HT-29 (cell line): Measurements from ENCODE around the gene SMAD6. TPM values are rescaled to one million over a fixed set of nuclear protein-coding genes. Genes with fewer than 3 reads are reported as not detected.

ENCODE experiments used
- DNase-seq: peaks from one replicate; pipeline ENCODE4 v3.0.0-alpha.2; 2015; ENCODE audit warnings: low spot score
- total RNA-seq: library from RNA; depleted of rRNA; stranded (reverse); fragments of >200 nt; shearing (Covaris generic); gene quantifications from 2 replicates; pipeline ENCODE4 v1.2.3, GENCODE V29; 2014

SMAD6 gene
- total RNA-seq, 1 experiment from 2014 or later = 123 TPM

DNA sequence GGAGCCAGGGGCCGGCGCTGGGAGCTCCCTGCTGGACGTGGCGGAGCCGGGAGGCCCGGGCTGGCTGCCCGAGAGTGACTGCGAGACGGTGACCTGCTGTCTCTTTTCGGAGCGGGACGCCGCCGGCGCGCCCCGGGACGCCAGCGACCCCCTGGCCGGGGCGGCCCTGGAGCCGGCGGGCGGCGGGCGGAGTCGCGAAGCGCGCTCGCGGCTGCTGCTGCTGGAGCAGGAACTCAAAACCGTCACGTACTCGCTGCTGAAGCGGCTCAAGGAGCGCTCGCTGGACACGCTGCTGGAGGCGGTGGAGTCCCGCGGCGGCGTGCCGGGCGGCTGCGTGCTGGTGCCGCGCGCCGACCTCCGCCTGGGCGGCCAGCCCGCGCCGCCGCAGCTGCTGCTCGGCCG is 1.5 kb downstream of the SMAD6 start:
- DNase-seq = no peak

DNA sequence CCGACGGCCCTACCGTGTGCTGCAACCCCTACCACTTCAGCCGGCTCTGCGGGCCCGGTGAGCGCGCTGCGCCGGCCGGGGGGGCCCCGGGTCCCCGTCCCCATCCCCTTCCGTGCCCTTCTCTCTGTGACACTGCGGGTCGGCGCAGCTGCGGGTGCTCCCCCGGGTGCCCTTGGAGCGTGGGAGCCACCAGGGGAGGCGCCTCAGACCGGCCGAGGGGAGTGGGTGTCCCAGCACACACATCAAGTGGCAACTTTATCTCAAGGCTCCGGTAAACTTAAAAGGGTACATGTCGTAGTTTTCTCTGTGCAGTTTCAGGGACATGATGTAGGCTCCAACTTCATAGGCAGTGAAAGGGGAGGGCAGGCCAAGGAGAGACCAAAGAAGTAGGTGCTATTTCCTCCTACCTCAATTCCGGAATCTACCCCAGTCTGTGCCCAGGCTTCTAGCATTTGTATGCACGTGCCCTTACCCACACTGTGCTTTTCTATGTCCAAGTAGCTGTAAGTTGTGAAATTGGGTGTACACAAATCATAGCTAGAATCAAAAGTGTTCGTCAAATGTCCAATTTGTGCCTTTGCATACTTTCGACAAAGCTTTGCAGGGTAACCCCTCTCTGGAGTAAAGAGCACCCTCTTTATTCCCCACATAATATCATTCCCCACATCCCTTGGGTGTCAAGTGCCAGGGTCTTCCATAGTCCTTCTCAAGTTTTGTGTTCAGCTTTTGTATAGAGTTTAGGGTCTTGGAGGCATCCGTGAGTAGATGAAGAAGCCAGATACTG is 2.2 kb downstream of the SMAD6 start:
- peak; percentile 47 for DNase-seq

DNA sequence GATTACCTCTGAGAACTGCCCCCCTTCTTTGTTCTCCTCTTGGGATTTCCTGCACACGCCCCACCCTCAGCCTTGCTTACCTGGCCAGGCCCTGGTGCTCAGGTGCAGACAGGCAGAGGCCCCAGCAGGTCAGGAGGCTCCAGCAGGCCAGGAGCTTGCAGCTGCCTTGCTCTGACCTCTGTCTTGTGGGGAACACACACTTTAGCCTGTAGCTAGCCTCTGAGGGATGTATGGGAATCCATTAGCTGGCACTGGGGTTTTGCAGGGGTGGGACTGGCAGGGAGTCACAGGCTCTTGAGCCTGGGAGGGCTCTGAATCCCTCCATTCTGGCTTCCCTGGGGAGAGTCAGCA is 2.7 kb downstream of the SMAD6 start:
- DNase-seq = peak; percentile 56

DNA sequence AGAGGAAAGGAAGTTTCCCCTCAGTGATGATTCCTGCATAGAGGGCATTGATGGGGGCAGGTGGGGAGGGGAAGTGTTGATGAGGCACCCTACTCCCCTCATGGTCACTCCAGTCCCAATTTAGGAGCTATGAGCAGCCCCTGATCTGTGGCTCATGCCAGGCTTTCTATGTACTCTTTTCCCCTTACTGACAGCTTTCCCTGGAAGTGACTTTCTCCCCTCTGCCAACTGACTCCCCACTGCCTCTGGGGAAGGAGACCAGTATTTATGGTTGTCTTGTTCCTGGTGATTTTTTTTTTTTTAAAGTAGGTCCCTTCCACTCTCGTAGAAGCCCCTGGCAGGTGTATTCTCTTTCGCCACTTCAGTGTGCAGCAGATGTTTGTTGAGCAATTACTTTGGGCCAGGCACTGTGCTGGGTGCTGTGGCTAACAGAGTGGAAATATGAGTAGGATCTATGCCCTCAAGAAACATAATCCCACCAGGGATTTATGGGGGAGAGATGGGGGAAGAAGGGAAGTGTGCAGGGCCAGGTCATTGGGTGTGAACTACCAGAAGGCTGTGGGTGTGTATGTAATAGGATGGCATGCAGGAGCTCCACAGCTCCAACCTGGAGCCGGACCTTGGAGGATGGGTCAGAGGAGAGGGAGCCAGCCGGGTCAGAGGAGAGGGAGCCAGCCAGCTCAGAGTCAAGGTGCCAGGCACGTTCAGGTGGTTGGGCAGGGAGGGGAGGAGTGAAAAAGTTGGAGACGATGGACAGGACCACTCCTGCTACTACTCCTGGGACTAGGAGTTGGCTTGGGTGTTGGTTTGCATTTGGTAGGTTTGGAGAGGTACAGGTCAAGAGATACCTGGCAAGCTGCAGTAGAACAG is 3.5 kb downstream of the SMAD6 start:
- no peak for DNase-seq

DNA sequence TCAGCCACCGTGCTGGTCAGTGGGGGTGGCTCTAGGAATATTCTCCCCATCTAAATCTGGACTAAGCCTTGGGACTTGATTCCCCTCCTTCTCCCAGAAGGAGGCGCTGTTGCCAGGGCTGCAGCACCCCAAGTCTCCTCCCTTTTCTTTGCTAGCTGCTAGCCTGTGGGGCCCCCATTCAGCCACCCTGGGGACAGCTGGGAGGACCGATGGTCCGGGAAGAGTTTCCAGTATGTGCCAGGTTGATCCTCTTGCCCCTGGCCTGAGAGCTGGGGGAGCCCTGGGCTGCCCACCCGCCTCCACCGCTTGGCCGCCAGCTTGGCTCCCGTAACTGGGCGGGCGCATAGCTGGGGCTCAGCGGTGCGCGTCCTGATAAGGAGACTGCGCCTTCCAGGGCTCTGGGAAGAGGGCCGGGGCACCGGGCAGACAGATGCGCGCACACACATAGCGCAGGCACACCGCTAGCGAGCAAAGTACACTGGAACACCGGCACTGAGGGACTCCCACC is 4.2 kb downstream of the SMAD6 start:
- DNase-seq = no peak

DNA sequence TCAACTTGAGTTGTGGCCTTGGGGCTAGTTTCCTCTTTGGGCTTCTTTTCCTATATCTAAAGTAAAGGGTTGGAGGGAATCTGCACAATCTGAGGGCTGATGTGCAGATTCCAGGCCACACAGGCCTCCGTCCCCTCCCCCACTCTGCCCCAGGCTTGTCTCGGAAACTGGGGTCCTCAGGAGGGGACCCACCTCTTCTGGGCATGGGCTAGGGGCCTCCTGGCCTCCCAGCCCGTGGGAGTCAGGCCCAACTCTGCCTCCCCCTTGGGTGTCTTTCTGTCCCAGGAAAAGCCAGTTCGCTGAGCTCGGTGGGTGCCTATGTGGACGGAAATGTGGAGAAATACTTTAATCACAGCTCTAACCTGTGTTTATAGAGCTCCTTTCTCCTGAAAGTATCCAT is 4.8 kb downstream of the SMAD6 start:
- DNase-seq = no peak

DNA sequence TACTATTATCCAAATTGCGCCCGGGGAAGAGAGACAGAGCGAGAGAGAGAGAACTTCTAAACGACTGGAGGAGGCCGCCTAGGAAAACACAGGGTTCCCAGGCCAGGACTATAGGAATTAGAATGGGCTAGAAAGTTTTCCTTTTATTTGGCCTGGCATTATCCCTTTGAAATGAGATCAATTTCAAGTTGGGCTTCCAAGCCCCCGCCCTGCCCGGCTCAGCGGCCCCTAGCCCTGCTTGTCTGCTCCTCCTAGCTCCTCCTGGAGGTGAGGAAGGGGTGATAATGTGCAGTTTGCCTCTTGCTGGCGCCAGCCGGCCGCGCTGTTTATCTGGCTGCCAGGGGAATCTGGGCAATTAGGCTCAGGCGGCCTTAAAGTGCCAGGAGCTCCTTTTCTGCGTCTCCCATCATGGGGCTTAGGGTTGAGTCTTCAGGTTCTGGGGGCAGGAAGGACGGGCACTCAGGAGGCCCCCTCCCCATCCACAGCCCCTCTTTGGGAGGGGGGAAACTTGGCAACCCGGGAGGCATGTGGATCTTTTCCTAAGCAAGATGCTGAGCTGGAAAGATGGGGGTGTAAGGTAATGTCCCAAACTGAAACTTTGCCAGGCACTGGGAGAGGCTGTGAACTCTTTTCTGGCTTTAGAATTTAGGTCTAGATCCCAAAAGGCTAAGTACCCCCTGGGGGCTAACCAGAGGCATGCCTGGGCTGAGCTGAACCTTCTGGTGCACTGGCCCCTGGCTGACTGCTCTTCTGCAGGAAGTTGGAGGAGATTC is 5.5 kb downstream of the SMAD6 start:
- DNase-seq = no peak

DNA sequence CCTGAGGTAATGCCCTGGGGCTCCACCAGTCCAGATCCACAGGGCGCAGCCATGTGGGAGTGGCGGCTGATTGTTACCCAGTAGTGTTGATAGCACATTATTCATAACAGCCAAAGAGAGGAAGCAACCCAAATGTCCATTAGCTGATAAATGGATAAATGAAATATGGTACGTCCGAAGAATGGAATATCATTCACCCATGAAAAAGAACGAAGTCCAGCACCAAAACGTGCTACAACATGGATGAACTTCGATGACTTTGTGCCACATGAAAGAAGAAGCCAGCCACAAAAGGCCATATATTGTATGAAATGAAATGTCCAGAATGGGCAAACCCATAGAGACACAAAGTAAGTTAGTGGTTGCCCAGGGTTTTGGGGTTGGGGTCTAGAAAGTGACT is 6.4 kb downstream of the SMAD6 start:
- DNase-seq = no peak

DNA sequence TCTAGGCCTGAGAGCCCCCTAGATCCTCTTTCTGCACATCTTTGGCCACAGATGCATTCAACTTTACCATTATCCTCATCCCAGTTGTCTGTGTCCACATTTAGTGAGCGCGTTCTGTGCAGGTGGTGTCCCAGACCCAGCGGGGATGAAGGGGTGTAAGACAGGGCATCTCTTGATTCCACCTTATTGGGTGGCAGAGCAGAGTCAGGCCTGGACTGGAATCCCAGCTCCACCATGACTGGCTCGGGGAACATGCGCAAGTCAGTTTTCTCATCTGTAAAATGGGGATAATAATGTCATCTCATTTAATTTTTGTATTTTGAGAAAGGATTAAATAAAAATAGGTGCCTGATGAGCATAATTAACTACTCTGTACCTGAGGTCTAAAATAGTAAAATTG is 7.8 kb downstream of the SMAD6 start:
- no peak for DNase-seq

DNA sequence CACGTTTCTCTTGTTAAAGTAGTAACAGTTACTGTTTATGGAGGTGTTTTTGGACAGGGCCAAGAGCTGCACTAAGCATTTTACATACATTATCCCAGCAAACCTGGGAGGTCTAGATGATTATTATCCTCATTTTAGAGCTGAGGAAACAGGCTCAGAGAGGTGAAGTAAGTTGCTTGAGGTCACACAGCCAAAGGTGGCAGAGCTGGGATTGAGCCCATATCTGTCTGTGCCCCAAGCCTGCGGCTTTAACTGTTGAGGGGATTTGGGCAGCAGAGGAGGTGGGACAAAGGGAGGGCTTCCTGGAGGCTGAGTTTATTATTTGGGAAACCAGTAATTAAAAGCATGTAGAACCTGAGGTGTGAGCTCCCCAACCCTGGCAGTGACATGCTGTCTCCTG is 9.2 kb downstream of the SMAD6 start:
- DNase-seq = no peak

DNA sequence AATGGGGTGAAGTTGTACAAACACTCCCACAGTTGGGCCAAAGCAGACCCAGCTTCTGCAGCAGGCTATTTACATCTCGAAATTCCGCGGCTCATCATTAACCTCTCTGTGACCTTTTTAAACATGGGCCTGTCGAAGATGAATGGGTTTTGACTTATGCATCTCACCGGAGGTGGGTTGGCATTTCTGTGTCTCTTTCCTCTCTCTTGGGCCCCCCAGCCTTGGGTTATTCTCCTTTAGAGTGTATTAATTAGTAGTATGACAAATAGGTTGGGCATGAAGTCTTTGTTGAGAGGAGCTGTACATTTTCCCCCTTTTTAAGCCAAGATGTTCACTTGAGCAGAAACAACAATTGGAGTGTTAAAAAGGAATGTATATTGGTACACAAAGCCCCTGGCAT is 9.8 kb downstream of the SMAD6 start:
- no peak for DNase-seq

DNA sequence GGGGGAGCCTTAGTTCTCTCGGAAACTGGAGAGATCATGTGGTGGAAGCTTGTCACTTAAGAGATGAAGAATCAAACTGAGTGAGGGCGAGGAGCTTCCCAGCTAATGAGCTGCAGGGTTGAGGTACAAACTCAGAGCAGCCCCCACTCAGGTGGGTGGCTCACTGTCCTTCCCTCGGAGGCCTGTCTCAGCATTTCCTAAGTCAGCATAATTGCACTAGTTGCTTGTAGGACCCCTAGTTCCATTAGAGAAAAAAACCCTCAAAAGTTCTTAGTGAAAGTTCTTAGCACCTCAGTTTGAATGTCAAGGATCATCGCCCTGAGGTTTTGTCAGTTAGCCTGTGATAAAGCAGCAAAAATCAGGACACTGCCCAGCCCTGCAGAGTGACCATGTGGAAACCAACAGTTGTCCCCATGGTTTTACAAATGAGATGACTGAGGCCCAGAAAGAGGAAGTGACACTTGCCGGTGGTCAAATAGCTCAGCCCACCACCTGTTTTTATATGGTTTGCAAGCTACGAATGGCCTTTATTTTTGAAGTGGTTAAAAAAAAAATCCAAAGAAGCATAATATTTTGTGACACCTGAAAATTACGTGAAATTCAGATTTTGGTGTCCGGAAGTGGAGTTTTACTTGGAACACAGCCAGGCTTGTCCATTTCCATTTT is 11.9 kb downstream of the SMAD6 start:
- DNase-seq = no peak

DNA sequence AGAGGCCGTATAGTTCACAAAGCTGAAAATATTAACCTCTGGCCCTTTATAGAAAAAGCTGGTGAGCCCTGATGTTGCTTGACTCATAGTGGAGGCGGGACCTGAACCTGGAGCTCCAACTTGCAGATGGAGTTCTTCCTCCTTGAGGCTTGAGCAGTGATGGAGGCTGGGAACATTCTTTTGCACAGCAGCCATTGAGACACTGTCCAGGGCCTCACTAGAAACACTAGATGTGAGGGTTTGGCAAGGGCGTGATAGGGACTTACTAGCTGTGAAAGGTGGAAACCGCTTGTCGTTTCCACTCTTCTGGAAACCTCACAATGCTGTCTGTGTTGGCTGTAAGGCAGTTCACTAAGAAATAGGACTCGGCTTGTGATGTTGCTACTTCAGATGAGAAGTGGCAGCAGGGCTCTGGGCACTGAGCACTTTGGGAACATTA is 12.5 kb downstream of the SMAD6 start:
- DNase-seq = no peak

DNA sequence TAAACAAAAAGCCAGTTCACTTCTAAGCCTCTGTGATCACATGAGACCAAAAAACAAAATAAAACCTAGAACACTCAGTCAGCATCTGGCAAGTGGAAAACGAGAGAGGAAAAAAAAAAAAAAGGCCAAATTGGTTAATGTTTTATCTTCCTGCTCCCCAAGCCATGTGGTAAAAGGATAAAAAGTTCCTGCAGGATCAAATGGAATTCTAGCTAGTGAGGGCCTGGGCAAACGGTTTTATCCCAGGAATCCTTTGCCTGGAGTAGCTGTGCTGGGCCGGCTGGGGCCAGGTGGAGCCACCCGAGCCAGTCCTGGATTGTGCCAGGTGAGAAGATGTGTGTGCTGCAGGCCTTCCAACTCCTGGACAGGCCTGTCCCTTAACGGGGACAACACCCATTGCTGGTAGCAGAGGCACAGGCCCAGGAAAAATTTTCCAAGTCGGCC is 13.2 kb downstream of the SMAD6 start:
- no peak for DNase-seq

DNA sequence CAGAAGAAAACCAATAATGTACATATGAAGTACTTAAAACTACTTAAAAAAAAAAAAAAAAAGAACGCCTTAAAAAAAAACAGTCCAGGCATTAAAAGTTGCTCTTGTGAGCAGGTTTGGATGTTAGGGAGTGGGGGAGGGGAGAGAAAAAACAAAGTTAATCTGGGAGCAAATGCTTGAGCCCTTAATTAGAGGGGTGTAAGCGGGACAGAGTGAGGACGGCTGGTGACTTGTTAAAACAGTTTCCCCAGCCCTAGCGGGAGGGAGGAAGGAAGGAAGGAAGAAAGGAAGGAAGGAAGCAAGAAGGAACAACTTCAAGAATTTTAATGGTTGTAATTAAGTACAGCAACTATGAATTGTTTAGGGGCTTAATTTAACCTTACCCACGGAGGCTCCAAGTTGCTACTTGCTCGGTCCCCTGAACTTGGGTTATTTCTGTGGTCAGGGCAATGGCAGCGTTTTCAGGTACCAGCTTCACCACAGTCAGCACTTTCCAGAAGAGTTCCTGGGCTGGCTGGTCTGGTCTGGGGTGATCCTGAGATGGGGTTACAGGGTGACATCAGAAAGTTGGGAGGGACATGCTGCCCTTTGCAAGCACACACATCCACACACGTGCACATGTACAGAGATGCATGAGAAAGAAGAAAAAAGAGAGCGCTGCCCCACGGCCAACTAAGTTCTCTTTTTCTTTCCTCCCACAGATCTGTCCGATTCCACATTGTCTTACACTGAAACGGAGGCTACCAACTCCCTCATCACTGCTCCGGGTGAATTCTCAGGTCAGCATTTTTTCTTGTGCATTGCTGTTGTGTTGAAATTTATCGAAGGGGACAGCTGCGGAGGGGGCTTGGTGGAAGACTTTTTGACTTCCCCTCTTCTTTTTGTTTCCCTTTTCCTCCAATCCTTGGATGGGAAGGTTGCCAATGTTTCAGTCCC is 14.0 kb downstream of the SMAD6 start:
- DNase-seq = no peak

DNA sequence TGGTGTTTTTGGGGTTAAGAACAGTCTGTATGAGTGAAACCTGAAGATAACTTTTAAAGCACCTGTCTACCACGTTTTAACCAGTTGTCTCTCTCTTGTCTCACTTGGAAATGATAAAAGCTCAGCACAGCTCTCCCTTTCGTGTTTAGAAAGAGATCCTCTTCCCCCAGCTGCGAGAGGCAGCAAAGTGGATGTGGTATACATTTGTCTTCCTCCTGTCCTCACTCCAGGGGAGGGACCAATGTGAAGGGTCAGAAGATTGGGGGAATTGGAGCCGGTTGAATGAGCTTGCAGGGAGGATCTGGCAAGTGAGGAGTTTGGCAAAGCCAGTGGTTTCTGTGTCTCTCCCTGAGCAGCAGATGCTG is 14.6 kb downstream of the SMAD6 start:
- no peak for DNase-seq

DNA sequence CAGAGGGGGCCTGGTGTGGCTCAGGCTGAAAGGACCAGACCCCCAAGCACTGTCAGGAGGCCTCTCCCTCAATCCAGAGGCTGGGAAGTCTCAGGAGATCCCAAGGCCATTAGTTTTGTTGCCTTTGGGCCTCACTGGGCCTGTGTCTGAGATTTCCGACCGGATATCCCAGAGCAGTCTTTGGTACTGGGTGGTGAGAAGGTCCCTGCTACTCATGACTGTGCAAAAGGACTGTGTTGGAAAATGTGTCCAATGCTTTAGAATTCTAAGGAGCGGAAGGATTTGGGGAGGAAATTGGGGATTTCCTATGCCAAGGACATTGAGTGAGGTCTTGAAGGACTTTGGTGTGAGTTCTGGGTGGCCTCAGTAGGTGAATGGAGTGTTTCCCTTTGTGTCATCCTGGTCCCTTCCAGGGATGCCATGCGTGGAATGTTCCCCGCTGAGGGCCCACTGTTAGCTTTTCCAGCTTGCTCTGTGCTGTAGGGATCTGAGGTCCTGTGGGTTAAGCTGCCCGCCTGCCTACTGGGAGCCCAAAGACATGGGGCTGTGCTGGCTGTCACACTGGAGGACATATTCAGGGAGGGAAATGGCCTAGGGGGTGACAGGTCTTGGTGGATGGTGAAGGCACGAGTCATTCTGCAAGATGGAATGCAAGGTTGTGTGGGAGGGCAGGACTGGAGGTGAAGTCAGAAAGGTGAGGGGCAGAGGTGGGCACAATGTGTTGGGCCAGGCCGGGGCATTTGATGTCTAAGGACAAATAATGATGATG is 16.4 kb downstream of the SMAD6 start:
- DNase-seq = no peak

DNA sequence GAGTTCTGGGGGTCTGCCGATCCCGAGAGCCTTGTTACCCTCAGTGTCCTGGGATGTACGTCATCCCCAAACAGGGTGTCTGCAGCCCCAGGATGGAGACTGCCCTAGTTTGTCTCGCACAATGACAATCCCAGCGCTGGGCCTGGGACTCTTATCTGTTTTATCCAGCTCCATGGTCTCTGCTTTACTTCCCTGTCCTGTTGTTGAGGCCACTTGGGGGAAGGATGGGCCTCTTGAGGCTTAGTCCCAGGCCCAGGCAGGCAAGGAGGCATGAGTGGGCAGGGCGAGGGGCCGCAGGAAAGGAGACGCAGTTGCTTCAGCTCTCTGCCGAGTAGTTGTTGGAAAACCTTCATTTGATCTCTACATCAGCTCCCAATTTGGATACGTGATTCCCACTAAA is 17.4 kb downstream of the SMAD6 start:
- no peak for DNase-seq

DNA sequence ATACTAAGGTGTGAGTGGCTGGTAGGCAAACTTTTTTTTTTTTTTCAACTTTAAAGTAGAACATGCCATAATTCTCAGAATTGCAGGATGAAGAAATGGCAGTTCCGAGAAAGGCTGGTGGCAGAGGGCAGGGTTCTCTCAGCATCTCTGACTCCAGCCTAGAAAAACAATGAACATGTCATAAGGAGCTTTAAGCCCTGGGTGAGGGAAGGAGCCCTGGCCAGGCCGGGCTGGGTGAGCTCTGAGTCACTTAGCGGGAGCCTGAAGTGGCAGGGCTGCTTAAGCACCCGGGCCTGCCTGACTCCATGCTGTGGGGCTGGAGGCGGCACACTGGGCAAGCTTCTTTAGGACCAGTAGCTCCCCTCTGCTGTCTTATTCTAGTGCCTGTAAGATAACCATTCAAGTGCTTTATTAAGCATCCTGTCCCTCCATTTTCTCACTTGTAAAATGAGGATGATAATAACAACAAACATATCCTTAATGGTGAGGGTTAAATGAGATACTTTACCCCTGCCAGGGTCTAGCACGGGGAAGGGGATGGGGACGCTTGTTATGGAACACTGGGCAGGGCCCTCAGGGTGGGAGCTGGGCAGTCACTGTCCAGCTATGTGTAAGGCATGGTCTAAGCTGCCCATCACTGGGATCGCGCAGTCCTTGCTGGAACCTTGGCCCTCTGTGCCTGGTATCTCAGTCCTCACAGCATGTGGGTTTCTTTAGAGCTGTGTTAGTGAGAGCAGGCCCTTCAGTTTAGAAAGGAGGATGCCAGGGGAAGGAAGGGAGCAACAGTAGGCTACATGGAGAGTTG is 18.4 kb downstream of the SMAD6 start:
- no peak for DNase-seq
